ENCODE results near the gene DNAAF8.
"Not testable (repeated sequence)": the region's sequence is repeated elsewhere in the genome, so short reads cannot be mapped to it uniquely, and the experiment has no call there.

Gene DNAAF8

DNA sequence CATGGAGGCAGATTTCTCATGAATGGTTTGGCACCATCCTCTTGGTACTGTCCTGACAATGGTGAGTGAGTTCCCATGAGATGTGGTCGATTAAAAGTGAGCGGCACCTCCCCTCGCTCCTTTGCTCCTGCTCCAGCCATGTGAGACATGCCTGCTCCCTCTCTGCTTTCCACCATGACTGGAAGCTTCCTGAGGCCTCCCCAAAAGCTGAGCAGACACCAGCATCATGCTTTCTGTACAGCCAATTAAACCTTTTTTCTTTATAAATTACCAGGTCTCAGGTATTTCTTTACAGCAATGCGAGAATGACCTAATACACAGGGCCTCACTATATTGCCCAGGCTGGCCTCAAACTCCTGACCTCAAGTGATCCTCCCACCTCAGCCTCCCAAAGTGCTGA is 20.5 kb downstream of the DNAAF8 start:
- DNase-seq: no peak

- no peak for DNase-seq
Observed at GRCh38 chr16:4755687-4756086, 21.4 kb downstream of the DNAAF8 start.

GRCh38 chr16:4760221-4760910 is 26.0 kb downstream of the DNAAF8 start:
- DNase-seq: no peak

DNA sequence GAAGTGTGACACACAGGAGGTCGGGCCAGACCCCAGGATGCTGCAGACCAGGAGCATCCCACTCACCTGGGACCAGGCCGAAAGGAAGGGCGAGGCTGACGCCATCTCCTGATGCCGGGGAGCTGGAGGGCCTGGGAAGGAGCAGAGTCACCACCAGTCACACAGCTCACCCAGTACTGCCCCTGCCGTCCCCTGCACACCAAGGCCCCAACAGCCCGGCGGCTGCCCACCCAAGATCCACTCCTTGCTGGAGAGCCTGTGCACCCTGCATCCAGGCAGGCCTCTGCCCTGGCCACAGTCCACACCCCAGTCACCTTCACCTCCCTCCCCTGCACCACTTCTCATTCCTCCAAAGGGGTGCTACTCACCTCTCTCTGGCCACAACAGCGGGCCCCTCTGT is 27.9 kb downstream of the DNAAF8 start:
- DNase-seq: no peak

DNA sequence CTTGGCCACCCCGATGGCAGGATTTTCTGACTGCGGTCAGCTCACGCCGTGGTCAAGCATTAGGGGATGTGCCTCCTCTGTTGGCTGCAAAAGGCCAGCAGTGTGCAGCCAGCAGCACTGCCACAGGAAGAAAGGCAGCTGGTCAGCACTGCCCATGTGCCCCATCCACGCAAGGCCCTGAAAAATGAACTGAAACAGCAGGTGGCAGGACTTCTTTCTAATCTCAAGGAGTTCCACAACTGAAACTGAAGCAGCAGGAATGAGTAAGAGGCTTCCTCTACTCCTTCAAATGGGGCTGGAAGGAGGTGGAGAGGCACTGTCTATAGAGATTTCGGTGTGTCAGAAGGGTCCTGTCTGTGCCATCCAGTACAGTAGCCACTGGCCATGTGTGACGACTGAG is 29.5 kb downstream of the DNAAF8 start:
- no peak for DNase-seq

DNA sequence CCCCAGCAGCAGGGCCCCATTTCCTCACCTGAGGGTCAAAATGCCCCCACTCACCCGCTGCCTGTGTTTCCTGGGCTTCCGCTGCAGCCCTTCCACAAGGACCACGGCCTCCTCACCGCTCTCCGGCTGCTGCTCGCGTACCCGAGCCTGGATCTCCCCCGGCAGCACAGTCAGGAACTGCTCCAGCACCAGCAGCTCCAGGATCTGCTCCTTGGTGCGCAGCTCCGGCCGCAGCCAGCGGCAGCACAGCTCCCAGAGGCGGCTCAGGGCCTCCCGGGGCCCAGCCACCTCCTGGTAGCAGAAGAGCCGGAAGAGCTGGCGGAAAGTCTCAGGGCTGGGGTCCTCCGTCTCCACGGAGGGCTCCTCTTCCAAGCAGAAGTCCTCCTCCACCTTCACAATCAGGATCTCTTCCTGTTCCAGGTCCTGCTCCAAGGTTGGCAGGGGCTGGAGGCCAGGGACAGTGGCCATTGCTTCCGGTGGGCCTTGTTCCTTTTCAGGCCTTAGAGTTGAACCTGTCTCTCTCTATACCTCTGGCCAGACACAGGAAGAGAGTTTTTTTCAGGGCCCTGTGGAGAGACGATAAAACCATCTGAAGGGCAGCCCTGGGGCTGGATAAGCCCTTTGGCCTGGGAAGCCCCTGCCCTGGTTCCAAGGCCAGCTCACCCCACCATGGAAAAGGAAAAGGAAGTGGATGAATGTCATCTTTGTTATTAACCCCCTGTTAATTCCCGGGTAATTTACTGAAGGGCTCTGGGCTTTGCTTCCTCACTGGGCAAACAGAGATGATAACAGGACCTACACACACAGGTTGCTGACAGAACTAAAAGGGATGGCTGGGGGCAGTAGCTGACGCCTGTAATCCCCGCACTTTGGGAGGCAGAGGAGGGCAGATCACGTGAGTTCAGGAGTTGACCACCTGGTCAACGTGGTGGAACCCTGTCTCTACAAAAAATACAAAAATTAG is 31.5 kb downstream of the DNAAF8 start:
- no peak for DNase-seq

DNA sequence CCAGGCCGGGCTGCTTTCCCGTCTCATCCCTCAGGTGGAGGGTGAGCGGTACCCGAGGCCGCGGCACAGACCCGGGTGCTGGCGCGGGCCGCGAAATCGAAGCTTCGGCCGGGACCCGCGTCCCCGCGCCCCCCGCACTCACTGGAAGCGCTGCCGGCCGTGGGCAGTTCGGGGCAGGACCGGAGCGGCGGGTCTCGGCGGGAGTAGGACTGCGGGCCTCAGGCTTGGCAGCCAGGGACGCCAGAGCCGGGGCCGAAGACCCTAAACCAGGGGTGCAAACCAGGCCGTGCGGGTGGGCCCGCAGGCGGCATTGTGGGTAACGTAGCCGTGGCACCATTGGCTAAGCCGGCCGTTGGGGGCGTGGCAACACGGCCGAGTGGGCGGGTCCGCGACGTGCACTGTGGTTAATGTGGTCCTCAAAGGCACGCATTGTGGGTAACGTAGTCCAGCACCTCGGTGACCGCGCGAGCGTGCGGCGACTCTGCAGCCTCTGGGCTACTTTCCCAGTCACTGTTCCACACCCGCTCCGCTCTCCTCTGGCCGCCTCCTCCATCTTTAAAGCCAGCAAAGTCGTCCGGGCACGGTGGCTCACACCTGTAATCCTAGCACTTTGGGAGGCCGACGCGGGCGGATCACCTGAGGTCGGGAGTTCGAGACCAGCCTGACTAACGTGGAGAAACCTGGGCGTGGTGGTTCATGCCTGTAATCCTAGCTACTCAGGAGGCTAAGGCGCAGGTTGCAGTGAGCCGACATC is 32.7 kb downstream of the DNAAF8 start, which contains the start of gene ZNF500:
Gene ZNF500 (minus strand): TSS at position 288 of the 754 bp plus-strand sequence. CDS start 1,184 bp downstream, outside the sequence.
- DNase-seq: peak; percentile 88

- no peak for DNase-seq
Observed at GRCh38 chr16:4767872-4768548, 33.7 kb downstream of the DNAAF8 start.

GRCh38 chr16:4768549-4769305 is 34.4 kb downstream of the DNAAF8 start:
- peak; percentile 75 for DNase-seq

DNA sequence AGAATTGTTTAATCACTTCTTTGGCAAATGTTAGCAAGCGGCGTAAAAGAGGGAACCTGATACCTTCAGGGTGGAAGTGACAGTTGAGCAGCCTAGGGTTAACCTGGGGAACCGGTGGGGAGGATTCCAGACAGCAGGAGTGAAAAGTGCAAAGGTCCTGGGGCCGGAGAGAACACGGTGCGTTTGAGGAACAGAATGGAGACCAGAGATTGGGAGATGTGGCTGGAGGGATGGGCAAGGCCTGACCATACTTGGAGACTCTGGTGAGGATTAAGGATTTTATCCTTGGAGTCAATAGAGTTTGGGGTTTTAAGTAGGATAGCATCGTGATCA is 34.9 kb downstream of the DNAAF8 start:
- no peak for DNase-seq

GRCh38 chr16:4771646-4772045 is 37.3 kb downstream of the DNAAF8 start:
- no peak for DNase-seq

DNA sequence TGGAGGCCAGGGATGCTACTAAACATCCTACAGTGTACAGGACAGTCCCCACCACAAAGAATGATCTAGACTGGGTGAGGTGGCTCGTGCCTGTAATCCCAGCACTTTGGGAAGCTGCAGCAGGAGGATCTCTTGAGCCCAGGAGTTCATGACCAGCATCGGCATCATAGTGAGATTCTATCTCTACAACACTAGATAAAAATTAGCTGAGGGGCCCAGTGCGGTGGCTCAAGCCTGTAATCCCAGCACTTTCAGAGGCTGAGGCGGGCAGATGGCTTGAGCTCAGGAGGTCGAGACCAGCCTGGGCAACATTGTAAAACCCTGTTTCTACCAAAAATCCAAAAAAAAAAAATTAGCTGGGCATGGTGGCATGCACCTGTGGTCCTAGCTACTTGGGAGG is 38.0 kb downstream of the DNAAF8 start:
- DNase-seq: no peak

- no peak for DNase-seq
Observed at GRCh38 chr16:4775005-4775404, 40.7 kb downstream of the DNAAF8 start.

DNA sequence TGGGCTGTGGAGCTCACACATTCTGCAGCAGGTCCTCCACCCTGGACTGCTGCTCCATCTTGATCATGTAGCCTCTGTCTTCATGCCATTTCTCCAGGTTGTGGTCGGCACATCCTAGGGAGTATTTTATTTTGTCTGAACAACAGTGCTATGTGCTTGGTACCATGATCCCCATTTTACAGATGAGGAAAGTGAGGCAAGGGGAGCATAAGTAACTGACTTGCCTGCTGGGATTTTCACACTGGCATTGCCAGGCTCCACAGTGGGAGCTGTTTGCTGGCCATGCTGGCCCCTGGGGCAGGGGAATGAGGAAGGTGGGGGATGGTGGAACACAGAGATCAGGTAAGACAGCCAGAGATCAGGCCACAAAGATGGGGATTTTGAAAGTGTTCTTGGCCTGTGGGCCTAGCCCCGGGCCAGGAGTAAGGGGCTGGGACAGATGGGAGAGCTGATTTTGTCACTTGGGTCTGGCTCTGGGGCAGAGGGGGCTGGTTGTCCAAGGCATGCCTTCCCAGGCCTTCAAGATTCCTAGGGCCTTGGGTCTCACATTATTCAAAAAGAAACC is 41.9 kb downstream of the DNAAF8 start:
- DNase-seq: no peak

- DNase-seq: no peak
Observed at GRCh38 chr16:4777339-4778049, 43.2 kb downstream of the DNAAF8 start.

DNA sequence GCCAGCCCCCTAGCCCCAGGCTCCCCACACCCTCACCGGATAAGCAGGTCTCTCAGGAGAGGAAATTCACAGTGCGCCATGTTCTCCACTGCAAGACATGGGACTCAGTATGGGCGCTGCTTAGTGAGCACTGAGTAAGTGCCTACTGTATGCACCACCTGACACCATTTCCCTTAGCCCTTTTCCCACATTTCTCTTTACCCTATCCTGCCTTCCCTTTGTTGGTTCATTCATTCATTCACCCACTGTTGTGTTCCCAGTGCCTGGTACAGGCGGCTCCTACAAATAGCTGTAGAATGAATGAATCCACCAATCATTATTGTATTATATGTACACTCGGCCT is 43.7 kb downstream of the DNAAF8 start:
- DNase-seq: no peak

DNA sequence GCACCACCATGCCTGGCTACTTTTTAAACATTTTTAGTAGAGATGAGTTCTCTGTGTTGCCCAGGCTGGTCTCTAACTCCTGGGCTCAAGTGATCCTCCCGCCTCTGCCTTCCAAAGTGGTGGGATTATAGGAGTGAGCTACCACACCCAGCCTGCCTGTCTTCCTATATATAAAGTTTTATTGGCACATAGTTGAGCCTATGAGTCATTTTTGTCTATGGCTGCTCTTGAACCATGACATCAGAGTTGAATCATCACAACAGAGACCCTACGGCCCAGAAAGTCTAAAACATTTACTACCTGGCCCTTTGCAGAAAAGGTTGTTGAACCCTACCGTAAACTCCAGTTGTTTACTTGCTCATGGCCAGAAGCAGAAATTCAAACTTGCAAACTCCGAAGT is 45.9 kb downstream of the DNAAF8 start:
- DNase-seq: no peak

- no peak for DNase-seq
Observed at GRCh38 chr16:4783251-4783950, 49.1 kb downstream of the DNAAF8 start.

GRCh38 chr16:4783951-4784336 is 49.6 kb downstream of the DNAAF8 start:
- DNase-seq: no peak

DNA sequence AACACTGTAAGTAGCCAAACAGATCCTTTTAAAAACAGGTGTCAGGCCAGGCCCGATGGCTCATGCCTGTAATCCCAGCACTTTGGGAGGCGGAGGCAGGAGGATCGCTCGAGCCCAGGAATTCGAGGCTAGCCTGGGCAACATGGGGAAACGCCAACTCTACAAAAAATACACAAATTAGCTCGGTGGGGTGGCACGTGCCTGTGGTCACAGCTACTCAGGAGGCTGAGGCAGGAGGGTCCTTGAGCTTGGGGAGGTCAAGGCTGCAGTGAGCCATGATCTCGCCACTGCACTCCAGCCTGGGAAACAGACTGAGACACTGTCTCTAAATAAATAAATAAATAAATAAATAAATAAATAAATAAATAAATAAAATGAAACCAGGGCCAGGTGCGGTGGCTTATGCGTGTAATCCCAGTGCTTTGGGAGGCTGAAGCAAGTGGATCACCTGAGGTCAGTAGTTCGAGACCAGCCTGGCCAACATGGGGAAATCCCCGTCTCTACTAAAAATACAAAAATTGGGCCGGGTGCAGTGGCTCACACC is 50.2 kb downstream of the DNAAF8 start:
- not testable (repeated sequence) for DNase-seq

Measured in central memory CD4-positive, alpha-beta T cell (primary cell).